GM12892 (cell line): ENCODE results near the gene UGT1A8.

Experiments
- POLR2A ChIP-seq: IDR thresholded peaks from 2 replicates; pipeline ENCODE4 v1.6.1; 2011; ENCODE audit warnings: low read depth, low read length, control low read depth
- POLR2AphosphoS5 ChIP-seq: IDR thresholded peaks from 2 replicates; pipeline ENCODE4 v1.6.1; 2011; ENCODE audit warnings: low read depth, low read length, control low read depth

GRCh38 chr2:233674314-233674713 lies 56.9 kb downstream of the UGT1A8 start:
- TF ChIP-seq POLR2AphosphoS5 (no peak), POLR2A (no peak)
